HG02840 (cell line): ENCODE measurements around the gene MYO1G.
"Not testable (repeated sequence)": the region's sequence is repeated elsewhere in the genome, so short reads cannot be mapped to it uniquely, and the experiment has no call there.

Experiments
- ATAC-seq: cut with Tn5 transposase; IDR thresholded peaks from one replicate; pipeline ENCODE4 v1.9.1; 2021; ENCODE audit warnings: mild to moderate bottlenecking, moderate library complexity, moderate number of reproducible peaks; ENCODE audit not compliant: unreplicated experiment, low FRiP score

The MYO1G gene

GRCh38 chr7:44955733-44956132, 23.1 kb downstream of the MYO1G start:
- ATAC-seq = no peak

- ATAC-seq = no peak
These were observed 25.7 kb downstream of the MYO1G start for GRCh38 chr7:44953156-44953555.

GRCh38 chr7:44949303-44949702, 29.5 kb downstream of the MYO1G start:
- ATAC-seq = no peak

DNA sequence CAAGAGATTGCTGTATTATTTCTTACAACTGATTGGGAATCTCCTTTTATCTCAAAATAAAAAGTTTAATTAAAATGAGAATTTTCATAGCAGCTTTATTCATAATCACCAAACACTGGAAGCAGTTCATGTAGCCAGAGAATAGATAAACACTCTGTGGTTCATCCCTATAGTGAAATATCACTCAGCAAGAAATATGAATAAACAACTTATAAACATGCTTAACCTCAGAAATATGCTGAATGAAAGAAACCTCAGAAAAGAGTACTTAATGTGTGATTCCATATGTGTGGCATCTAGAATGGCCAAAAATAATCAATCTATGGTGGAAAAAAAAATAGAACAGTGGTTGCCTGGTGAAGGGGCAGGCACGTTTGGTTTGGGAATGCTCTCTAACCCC, 33.3 kb downstream of the MYO1G start:
- no peak for ATAC-seq

- no peak for ATAC-seq
These were observed 34.0 kb downstream of the MYO1G start for GRCh38 chr7:44944821-44945220.

DNA sequence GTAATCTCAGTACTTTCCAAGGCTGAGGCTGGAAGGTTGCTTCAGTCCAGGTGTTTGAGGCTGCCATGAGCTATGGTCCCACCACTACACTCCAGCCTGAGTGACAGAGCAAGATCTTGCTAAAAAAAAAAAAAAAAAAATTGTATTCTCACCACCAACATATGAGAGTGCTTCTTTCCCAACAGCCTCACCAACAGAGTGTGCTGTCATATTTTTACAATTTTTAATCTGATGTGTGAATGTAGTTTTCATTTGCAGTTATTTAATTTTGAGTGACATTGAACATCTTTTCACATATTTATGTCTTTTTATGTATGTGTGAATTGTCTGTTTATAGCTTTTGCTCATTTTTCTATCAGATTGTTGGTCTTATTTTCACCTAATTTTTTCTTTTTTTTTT, 35.2 kb downstream of the MYO1G start:
- ATAC-seq = no peak

- ATAC-seq = no peak
These were observed 41.4 kb downstream of the MYO1G start for GRCh38 chr7:44937426-44937825.

DNA sequence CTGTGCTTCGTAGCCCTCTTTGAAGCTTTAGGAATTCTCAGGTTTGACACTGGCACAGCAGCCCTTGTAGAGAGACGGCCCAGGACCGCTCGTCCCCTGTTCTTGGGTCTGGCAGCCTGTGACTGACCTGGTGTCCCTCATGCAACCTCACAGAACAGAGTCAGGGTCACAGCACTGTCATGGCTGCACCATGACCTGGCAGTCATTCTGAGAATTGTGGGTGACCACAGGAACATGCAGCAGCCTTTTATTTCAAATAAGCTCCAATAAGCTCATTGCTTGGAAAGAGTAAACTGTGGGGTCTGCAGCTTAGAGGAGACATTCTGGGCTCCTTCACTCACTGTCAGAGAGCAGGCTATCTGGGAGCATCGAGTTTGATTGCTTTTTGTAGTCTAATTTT, 42.5 kb downstream of the MYO1G start:
- ATAC-seq = no peak

GRCh38 chr7:44935583-44935982, 43.2 kb downstream of the MYO1G start:
- no peak for ATAC-seq

GRCh38 chr7:44935016-44935415, 43.8 kb downstream of the MYO1G start:
- no peak for ATAC-seq

DNA sequence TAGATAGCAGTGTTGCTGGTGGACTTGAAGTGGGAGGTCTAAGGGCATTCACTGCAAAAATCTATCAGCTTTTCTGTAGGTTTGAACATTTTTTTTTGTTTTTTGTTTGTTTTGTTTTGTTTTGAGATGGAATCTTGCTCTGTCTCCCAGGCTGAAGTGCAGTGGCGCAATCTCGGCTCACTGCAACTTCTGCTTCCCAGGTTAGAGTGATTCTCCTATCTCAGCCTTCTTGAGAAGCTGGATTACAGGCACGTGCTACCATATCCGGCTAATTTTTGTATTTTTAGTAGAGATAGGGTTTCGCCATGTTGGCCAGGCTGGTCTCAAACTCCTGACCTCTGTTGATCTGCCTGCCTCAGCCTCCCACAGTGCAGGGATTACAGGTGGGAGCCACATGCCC, 44.3 kb downstream of the MYO1G start:
- not testable (repeated sequence) for ATAC-seq

GRCh38 chr7:44930921-44931320, 47.9 kb downstream of the MYO1G start:
- no peak for ATAC-seq

GRCh38 chr7:44922351-44922694, 56.5 kb downstream of the MYO1G start:
- no peak for ATAC-seq

- no peak for ATAC-seq
These were observed 57.0 kb downstream of the MYO1G start for GRCh38 chr7:44921607-44922350.

DNA sequence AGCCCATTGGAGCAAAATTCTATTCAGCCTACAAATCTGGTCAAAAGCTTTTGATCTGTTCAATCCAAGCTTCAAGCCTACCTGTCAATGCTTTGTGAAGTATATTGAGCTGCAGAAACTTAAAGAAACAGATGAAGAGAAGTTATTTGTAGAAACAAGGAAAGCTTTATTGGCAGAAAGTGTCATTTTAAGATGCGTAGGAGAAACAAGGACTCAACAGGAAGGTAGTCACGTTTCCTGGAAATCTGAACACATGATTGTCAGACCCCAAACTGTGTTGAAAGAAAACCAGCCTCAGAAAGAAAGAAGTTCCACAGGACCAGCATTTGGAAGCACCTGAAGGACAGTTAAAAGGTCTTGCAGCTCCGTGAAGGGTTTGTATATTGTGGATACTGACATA, 58.7 kb downstream of the MYO1G start:
- ATAC-seq = no peak

GRCh38 chr7:44918029-44918428, 60.8 kb downstream of the MYO1G start:
- ATAC-seq = no peak

GRCh38 chr7:44917465-44917864, 61.4 kb downstream of the MYO1G start:
- ATAC-seq = no peak

DNA sequence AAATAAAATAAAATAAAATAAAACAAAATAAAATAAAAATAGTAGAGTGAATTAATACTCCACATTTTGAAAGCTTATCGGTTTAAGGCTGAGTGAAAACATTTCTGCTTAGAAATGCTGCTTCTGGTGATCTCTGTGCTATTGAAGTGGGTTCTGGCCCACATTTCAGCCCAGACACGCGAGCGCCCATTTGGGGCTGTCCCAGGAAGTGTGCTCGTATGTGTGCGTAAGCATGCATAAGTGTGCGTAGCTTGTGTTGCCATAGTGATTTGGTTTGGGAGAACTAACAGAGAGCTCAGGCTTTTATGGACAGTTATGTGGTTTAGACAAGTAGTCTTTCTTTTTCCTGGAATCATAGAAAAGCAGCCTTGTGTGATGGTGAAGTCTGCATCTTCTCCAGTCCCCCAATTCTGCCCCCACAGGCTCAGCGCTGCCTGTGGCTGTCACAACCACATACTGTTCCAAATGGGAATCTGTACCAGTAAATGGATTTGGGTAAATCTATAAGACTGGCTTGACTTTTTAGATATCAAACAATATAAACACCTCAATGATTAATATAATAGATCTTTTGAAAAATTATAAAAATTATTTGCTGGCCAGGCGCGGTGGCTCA, 63.7 kb downstream of the MYO1G start:
- no peak for ATAC-seq

DNA sequence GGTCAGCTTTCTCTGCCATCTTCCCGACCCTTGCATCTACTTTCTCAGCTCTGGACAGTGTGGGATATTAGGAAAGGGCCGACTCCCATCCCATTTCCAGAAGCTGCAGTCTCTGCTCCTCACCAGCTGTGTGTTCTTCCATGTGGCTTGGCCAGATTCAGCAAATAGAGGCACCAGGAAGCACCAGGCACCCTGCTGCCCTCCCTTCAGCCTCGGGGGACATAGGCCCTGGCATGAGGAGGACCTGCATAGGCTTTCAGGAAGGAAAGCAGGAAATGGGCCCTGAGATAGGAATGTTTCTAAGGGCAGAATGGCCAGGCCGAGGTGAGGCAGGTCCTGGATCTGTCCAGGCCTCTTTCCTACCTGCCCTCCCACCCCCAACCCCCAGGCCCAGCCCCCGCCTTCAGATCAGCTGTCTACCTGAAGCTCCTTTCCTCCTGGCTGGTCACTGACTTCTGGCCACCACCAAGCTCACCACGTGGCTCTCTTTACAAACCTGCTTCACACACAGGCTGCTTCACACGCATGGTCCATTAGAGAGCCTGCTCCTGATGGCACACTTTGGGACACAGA, 66.0 kb downstream of the MYO1G start:
- no peak for ATAC-seq
